22Rv1 (cell line): ENCODE results near the gene ZKSCAN2.
A peak's percentile ranks its signal among the peaks of the same experiment; 100 is the strongest.

ENCODE experiments used
- H3K27ac ChIP-seq: fragments of 450-650 bp; 2 replicates; pipeline ENCODE4 v1.5.1; 2017
- CTCF ChIP-seq: fragments of 450-650 bp; IDR thresholded peaks from 2 replicates; pipeline ENCODE4 v1.5.1; 2017; ENCODE audit warnings: mild to moderate bottlenecking
- ZFX ChIP-seq: fragments of 450-650 bp; IDR thresholded peaks from 2 replicates; pipeline ENCODE4 v1.6.1; 2017; ENCODE audit warnings: antibody characterized with exemption, borderline replicate concordance

The ZKSCAN2 gene

DNA sequence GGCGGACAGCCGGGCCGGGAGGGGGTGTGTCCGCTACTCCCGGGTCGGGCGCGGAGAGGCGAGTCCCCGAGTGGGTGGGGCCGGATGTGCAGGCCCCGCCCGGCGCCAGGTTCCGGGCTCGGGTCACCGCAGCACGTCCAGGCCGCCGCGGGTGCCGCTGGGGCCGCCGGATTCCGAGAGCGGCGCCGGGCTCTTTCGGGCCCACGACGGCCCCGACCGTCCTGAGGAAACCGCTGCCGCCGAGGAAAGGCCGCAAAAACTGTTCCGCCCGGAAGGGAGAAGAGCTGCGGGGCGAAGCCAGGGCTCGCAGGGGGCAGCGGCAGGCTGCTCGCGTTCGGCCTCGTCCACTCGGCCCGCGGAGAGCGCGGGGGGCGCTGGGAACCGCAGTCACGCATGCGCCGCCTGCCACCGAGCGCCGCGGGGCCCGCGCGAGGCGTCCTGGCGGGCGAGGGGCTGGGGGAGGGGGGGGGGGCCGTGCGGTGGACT, at the start of gene ZKSCAN2:
TSS of gene ZKSCAN2 (minus strand) at position 376 of the 486 bp plus-strand sequence. CDS start 718 bp downstream, outside the sequence.
- H3K27ac ChIP-seq = peak within 1 kb of the TSS; percentile 96
- no peak for TF ChIP-seq CTCF
- TF ChIP-seq ZFX = no peak

- TF ChIP-seq ZFX (no peak), CTCF (no peak)
These were observed 42.3 kb upstream of the ZKSCAN2 start for GRCh38 chr16:25299792-25300590.

DNA sequence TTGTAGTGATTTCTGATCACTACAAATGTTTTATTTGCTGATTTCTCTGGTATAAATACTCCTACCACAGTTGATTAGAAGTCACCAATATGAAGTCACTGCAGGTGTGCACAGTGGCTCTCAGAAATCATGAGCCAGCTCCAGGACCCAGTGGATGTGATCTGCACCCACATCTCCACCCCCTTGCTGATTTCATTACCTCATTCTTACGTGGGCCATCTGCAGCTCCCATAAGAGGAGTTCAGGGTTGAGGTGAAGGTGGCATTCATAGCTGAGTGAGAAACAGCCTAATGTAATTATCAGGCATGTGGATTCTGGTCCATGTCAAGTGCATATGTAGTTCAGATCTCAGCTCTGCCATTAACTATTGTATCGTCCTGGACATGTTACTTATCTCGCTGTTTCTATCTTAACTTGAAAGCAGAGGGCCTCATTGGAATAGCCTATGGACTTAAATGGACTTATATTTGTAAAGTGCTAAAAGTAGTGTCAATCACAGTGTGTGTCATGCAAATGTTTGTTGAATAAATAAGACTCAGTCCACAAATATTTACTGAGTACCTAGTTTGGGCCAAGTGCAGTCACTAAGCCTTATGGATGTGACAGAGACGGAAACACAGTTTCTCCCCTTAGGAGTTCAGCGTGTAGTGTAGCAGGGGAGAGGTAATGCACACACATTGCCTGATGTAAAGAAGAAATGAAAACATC, 40.7 kb upstream of the ZKSCAN2 start:
- TF ChIP-seq ZFX (no peak), CTCF (no peak)
- no peak overlapping the region for H3K27ac ChIP-seq

More at GRCh38 chr16:25299792-25300590, 42.3 kb upstream of the ZKSCAN2 start:
- no peak overlapping the region for H3K27ac ChIP-seq

- no peak overlapping the region for H3K27ac ChIP-seq
- TF ChIP-seq CTCF = no peak
- no peak for TF ChIP-seq ZFX
These were observed 39.6 kb upstream of the ZKSCAN2 start for GRCh38 chr16:25297151-25297787.

- no peak overlapping the region for H3K27ac ChIP-seq
These were observed 33.9 kb upstream of the ZKSCAN2 start for GRCh38 chr16:25291580-25291979.

GRCh38 chr16:25289466-25289865, 31.8 kb upstream of the ZKSCAN2 start:
- H3K27ac ChIP-seq = no peak overlapping the region
- TF ChIP-seq CTCF = no peak

More at GRCh38 chr16:25291580-25291979, 33.9 kb upstream of the ZKSCAN2 start:
- TF ChIP-seq ZFX = no peak
- no peak for TF ChIP-seq CTCF
